Natural killer cell (primary cell): ENCODE results near the gene ZSWIM4. TPM values are rescaled to one million over a fixed set of nuclear protein-coding genes. Genes with fewer than 3 reads are reported as not detected.

Experiments
- ATAC-seq, 3 donors: fragments of 150-1000 bp in 2 of 3; fragments of 200-7000 bp in 1 of 3; cut with Tn5 transposase; 1 replicate in 1 of 3; 2 replicates in 2 of 3; pipeline ENCODE4 v1.10.0; 2021; ENCODE audit warnings: mild to moderate bottlenecking in 2 of 3, moderate library complexity in 2 of 3
- DNase-seq, 2 donors: peaks; one replicate each; pipeline versions ENCODE4 v3.0.0 to v3.0.0-alpha.2; 2013 to 2021; ENCODE audit warnings: mixed read lengths in 1 of 2
- H3K27ac ChIP-seq: one replicate; pipeline ENCODE4 v1.5.1; 2013; ENCODE audit warnings: mild to moderate bottlenecking, low read length
- H3K27me3 ChIP-seq: one replicate; pipeline ENCODE4 v1.6.1; 2013; ENCODE audit warnings: low read length; ENCODE audit not compliant: control insufficient read depth, insufficient read depth
- H3K36me3 ChIP-seq: one replicate; pipeline ENCODE4 v1.6.1; 2013; ENCODE audit warnings: low read length; ENCODE audit not compliant: control insufficient read depth, insufficient read depth
- H3K4me1 ChIP-seq: one replicate; pipeline ENCODE4 v1.6.1; 2013; ENCODE audit warnings: low read length; ENCODE audit not compliant: control insufficient read depth, insufficient read depth
- H3K4me3 ChIP-seq: one replicate; pipeline ENCODE4 v1.5.1; 2013; ENCODE audit warnings: low read length
- H3K9me3 ChIP-seq: one replicate; pipeline ENCODE4 v1.6.1; 2013; ENCODE audit warnings: low read length; ENCODE audit not compliant: control insufficient read depth, insufficient read depth
- H3K27ac Mint-ChIP-seq, 2 donors: one replicate each; pipeline ENCODE4 v1.8.0; 2022; ENCODE audit warnings: mild to moderate bottlenecking in 2 of 2, mixed read lengths in 2 of 2, moderate library complexity in 1 of 2
- H3K27me3 Mint-ChIP-seq, 2 donors: one replicate each; pipeline ENCODE4 v1.8.0; 2022; ENCODE audit warnings: low read depth in 2 of 2, mixed read lengths in 2 of 2
- H3K36me3 Mint-ChIP-seq: one replicate; pipeline ENCODE4 v1.8.0; 2022; ENCODE audit warnings: mixed read lengths
- H3K4me1 Mint-ChIP-seq, 2 donors: one replicate each; pipeline ENCODE4 v1.8.0; 2022; ENCODE audit warnings: mixed read lengths in 2 of 2
- H3K4me3 Mint-ChIP-seq: one replicate; pipeline ENCODE4 v1.8.0; 2022; ENCODE audit warnings: mild to moderate bottlenecking, moderate library complexity, mixed read lengths
- H3K9me3 Mint-ChIP-seq, 2 donors: one replicate each; pipeline ENCODE4 v1.8.0; 2022; ENCODE audit warnings: mixed read lengths in 2 of 2
- CTCF ChIP-seq: fragments of 200-600 bp; IDR thresholded peaks from one replicate; pipeline ENCODE4 v1.8.0; 2022; ENCODE audit warnings: antibody characterized with exemption
- WGBS: methylation state at CpG from one replicate; pipeline ENCODE4 v1.1.7; 2013; ENCODE audit warnings: missing lambda C conversion rate; ENCODE audit not compliant: insufficient coverage; 5-methylcytosine and 5-hydroxymethylcytosine counted together
- intact Hi-C: fragments of 100-400 bp; cut with micrococcal nuclease; formaldehyde crosslinking; loops from one replicate; pipeline ENCODE4 v1.14.2; 2022
- total RNA-seq, 4 donors: library from RNA; stranded (reverse); fragments of 120-200 nt in 1 of 4; gene quantifications; one replicate each; pipeline versions ENCODE4 v1.2.3 to v1.2.4, GENCODE V29; 2013 to 2022

The ZSWIM4 gene
- total RNA-seq, 3 donors from 2014 or later (not counting 1 experiment from before 2014, with no cell fraction given): 5.8 to 5.9 (median 5.9) TPM

GRCh38 chr19:13848340-13848677, 53.1 kb downstream of the ZSWIM4 start:
- H3K27ac Mint-ChIP-seq: peak overlapping the region; percentile 99 to 100
- peak overlapping the region; percentile 28 for H3K4me3 Mint-ChIP-seq
- TF ChIP-seq CTCF: no peak
- Histone ChIP-seq H3K36me3 (no peaks in the 10 kb centered on the region), H3K9me3 (no peaks in the 10 kb centered on the region), H3K27ac (peak overlapping the region; percentile 87), H3K27me3 (no peaks in the 10 kb centered on the region), H3K4me3 (no peak overlapping the region), H3K4me1 (peaks cover 69% of the 10 kb centered on the region)
- no peaks in the 10 kb centered on the region for H3K9me3 Mint-ChIP-seq
- ATAC-seq (no peak), DNase-seq (no peak)
- H3K4me1 Mint-ChIP-seq: peaks cover 32 to 51% of the 10 kb centered on the region in 2 donors
- H3K27me3 Mint-ChIP-seq: no peaks in the 10 kb centered on the region
- intact Hi-C loops: loop anchor here (5.0 kb wide), 1 partner anchor 691 kb away; no protein-coding TSS in a partner anchor
- WGBS: 58% methylated on average over 2 of the region's 4 CpGs
- H3K36me3 Mint-ChIP-seq: no peaks in the 10 kb centered on the region

GRCh38 chr19:13848798-13849676, 53.8 kb downstream of the ZSWIM4 start:
- peak overlapping the region; percentile 99 to 100 for H3K27ac Mint-ChIP-seq
- H3K27me3 ChIP-seq: no peaks in the 10 kb centered on the region
- 93% methylated on average over 16 of the region's 16 CpGs for WGBS
- H3K36me3 ChIP-seq: no peaks in the 10 kb centered on the region
- ATAC-seq: no peak
- no peaks in the 10 kb centered on the region for H3K36me3 Mint-ChIP-seq
- peak in 1 of 2 donors; percentile 36 for DNase-seq
- no peak overlapping the region for H3K4me3 ChIP-seq
- H3K9me3 ChIP-seq: no peaks in the 10 kb centered on the region
- H3K9me3 Mint-ChIP-seq: no peaks in the 10 kb centered on the region
- H3K27me3 Mint-ChIP-seq: no peaks in the 10 kb centered on the region
- H3K4me3 Mint-ChIP-seq: peak overlapping the region; percentile 77
- no peak for TF ChIP-seq CTCF
- peak overlapping the region; percentile 23 for H3K27ac ChIP-seq
- peaks cover 32 to 51% of the 10 kb centered on the region in 2 donors for H3K4me1 Mint-ChIP-seq
- H3K4me1 ChIP-seq: peaks cover 62% of the 10 kb centered on the region
- intact Hi-C loops: loop anchor here (5.0 kb wide), 1 partner anchor 692 kb away; no protein-coding TSS in a partner anchor

- peak overlapping the region; percentile 80 for H3K4me3 Mint-ChIP-seq
- no peak for TF ChIP-seq CTCF
- H3K27me3 Mint-ChIP-seq: no peaks in the 10 kb centered on the region
- 23% methylated on average over 66 of the region's 66 CpGs for WGBS
- Histone ChIP-seq H3K27ac (peak overlapping the region; percentile 80), H3K27me3 (no peaks in the 10 kb centered on the region), H3K4me3 (peak overlapping the region; percentile 15), H3K36me3 (no peaks in the 10 kb centered on the region), H3K9me3 (no peaks in the 10 kb centered on the region), H3K4me1 (peaks cover 51% of the 10 kb centered on the region)
- peaks cover 23 to 43% of the 10 kb centered on the region in 2 donors for H3K4me1 Mint-ChIP-seq
- intact Hi-C loops: loop anchor here (5.0 kb wide), 1 partner anchor 693 kb away; no protein-coding TSS in a partner anchor
- ATAC-seq: peak; percentile 9 to 30 (median 16)
- peak overlapping the region; percentile 80 to 100 for H3K27ac Mint-ChIP-seq
- no peaks in the 10 kb centered on the region for H3K9me3 Mint-ChIP-seq
- no peaks in the 10 kb centered on the region for H3K36me3 Mint-ChIP-seq
- DNase-seq: peak; percentile 82 to 85
These were observed 55.0 kb downstream of the ZSWIM4 start for GRCh38 chr19:13849991-13850909.
